Measurements from ENCODE around the gene MAGI2.

MAGI2 gene

GRCh38 chr7:78081344-78081743 is 1372.1 kb downstream of the MAGI2 start:
- DNase-seq (ENCODE audit: low read depth), result no peak

GRCh38 chr7:78080811-78081210 is 1372.7 kb downstream of the MAGI2 start:
- no peak for DNase-seq (ENCODE audit: low read depth)

- no peak for DNase-seq (ENCODE audit: low read depth)
These were observed 1373.2 kb downstream of the MAGI2 start for GRCh38 chr7:78080241-78080640.

GRCh38 chr7:78074713-78075112 is 1378.8 kb downstream of the MAGI2 start:
- DNase-seq (ENCODE audit: low read depth), result no peak

GRCh38 chr7:78073609-78074382 is 1379.7 kb downstream of the MAGI2 start:
- no peak for DNase-seq (ENCODE audit: low read depth)

GRCh38 chr7:78072201-78072590 is 1381.3 kb downstream of the MAGI2 start:
- DNase-seq (ENCODE audit: low read depth), result no peak

- no peak for DNase-seq (ENCODE audit: low read depth)
These were observed 1381.8 kb downstream of the MAGI2 start for GRCh38 chr7:78071491-78072200.

- no peak for DNase-seq (ENCODE audit: low read depth)
These were observed 1386.9 kb downstream of the MAGI2 start for GRCh38 chr7:78066599-78066998.

GRCh38 chr7:78063758-78064157 is 1389.7 kb downstream of the MAGI2 start:
- no peak for DNase-seq (ENCODE audit: low read depth)

- no peak for DNase-seq (ENCODE audit: low read depth)
These were observed 1391.3 kb downstream of the MAGI2 start for GRCh38 chr7:78062214-78062613.

GRCh38 chr7:78057571-78057970 is 1395.9 kb downstream of the MAGI2 start:
- DNase-seq (ENCODE audit: low read depth), result no peak

- no peak for DNase-seq (ENCODE audit: low read depth)
These were observed 1397.9 kb downstream of the MAGI2 start for GRCh38 chr7:78055599-78055998.

GRCh38 chr7:78055001-78055573 is 1398.4 kb downstream of the MAGI2 start:
- DNase-seq (ENCODE audit: low read depth), result no peak

GRCh38 chr7:78052112-78052511 is 1401.4 kb downstream of the MAGI2 start:
- no peak for DNase-seq (ENCODE audit: low read depth)

- no peak for DNase-seq (ENCODE audit: low read depth)
These were observed 1405.7 kb downstream of the MAGI2 start for GRCh38 chr7:78047800-78048199.

GRCh38 chr7:78043159-78043558 is 1410.3 kb downstream of the MAGI2 start:
- no peak for DNase-seq (ENCODE audit: low read depth)

GRCh38 chr7:78041423-78041822 is 1412.0 kb downstream of the MAGI2 start:
- no peak for DNase-seq (ENCODE audit: low read depth)

GRCh38 chr7:78039790-78040776 is 1413.4 kb downstream of the MAGI2 start:
- no peak for DNase-seq (ENCODE audit: low read depth)

- DNase-seq (ENCODE audit: low read depth), result no peak
These were observed 1414.9 kb downstream of the MAGI2 start for GRCh38 chr7:78038465-78039080.

GRCh38 chr7:78037603-78038002 is 1415.9 kb downstream of the MAGI2 start:
- no peak for DNase-seq (ENCODE audit: low read depth)

- no peak for DNase-seq (ENCODE audit: low read depth)
These were observed 1420.1 kb downstream of the MAGI2 start for GRCh38 chr7:78033410-78033809.

GRCh38 chr7:78026492-78026891 is 1427.0 kb downstream of the MAGI2 start:
- no peak for DNase-seq (ENCODE audit: low read depth)

All from stimulated activated CD8-positive, alpha-beta memory T cell treated with anti-CD3 and anti-CD28 coated beads, Interleukin-15, amount 100 ng/mL, for 1 hour (primary cell).